GM18861 (cell line): ENCODE measurements around the gene LASP1.

Source experiments
- ATAC-seq: cut with Tn5 transposase; IDR thresholded peaks from one replicate; pipeline ENCODE4 v1.9.1; 2021; ENCODE audit not compliant: unreplicated experiment

The LASP1 gene

GRCh38 chr17:38868817-38869525 is 887 bp upstream of the LASP1 start:
- peak; percentile 29 for ATAC-seq

GRCh38 chr17:38870259-38871165 is 654 bp downstream of the LASP1 start:
- ATAC-seq = no peak

- no peak for ATAC-seq
Observed at GRCh38 chr17:38871247-38872015, 1.6 kb downstream of the LASP1 start.

GRCh38 chr17:38872027-38872511 is 2.2 kb downstream of the LASP1 start:
- ATAC-seq = no peak

- no peak for ATAC-seq
Observed at GRCh38 chr17:38872671-38873385, 3.0 kb downstream of the LASP1 start.

- ATAC-seq = no peak
Observed at GRCh38 chr17:38873640-38874380, 4.0 kb downstream of the LASP1 start.

GRCh38 chr17:38874505-38875400 is 4.9 kb downstream of the LASP1 start:
- no peak for ATAC-seq

GRCh38 chr17:38875477-38876075 is 5.7 kb downstream of the LASP1 start:
- no peak for ATAC-seq

- ATAC-seq = no peak
Observed at GRCh38 chr17:38877130-38877851, 7.4 kb downstream of the LASP1 start.

GRCh38 chr17:38879878-38880665 is 10.2 kb downstream of the LASP1 start:
- no peak for ATAC-seq

GRCh38 chr17:38881600-38882191 is 11.8 kb downstream of the LASP1 start:
- ATAC-seq = no peak

GRCh38 chr17:38882870-38883269 is 13.0 kb downstream of the LASP1 start:
- ATAC-seq = no peak

GRCh38 chr17:38883592-38884526 is 14.0 kb downstream of the LASP1 start:
- ATAC-seq = no peak

- ATAC-seq = no peak
Observed at GRCh38 chr17:38885044-38885727, 15.3 kb downstream of the LASP1 start.
